H7 (cell line): ENCODE measurements around the gene CHRM5. TPM values are rescaled to one million over a fixed set of nuclear protein-coding genes. Genes with fewer than 3 reads are reported as not detected.
"Not testable (repeated sequence)": the region's sequence is repeated elsewhere in the genome, so short reads cannot be mapped to it uniquely, and the experiment has no call there.

Experiments
- DNase-seq: peaks from one replicate; pipeline ENCODE4 v3.0.0; 2012
- H3K27me3 ChIP-seq: 2 replicates; pipeline ENCODE4 v1.6.0; 2011; ENCODE audit warnings: mild to moderate bottlenecking, low read length; ENCODE audit not compliant: control insufficient read depth, insufficient read depth
- H3K36me3 ChIP-seq: replicated peaks from 2 replicates; pipeline ENCODE4 v1.5.1; 2011; ENCODE audit warnings: low read length; ENCODE audit not compliant: control insufficient read depth, insufficient read depth
- H3K4me3 ChIP-seq: 2 replicates; pipeline ENCODE4 v1.5.1; 2011; ENCODE audit warnings: low read depth, mild to moderate bottlenecking, control low read depth, low read length, moderate library complexity; ENCODE audit not compliant: insufficient read depth
- total RNA-seq: library from RNA; depleted of rRNA; stranded (reverse); fragments of >200 nt; shearing (Covaris generic); gene quantifications from 2 replicates; pipeline ENCODE4 v1.2.3, GENCODE V29; 2014

Gene CHRM5
- total RNA-seq, 1 experiment from 2014 or later: not detected

- no peak for DNase-seq
These were observed 44.2 kb downstream of the CHRM5 start for GRCh38 chr15:34012461-34013028.

GRCh38 chr15:34013746-34014145 lies 45.4 kb downstream of the CHRM5 start:
- Histone ChIP-seq H3K36me3 (no peaks in the 10 kb centered on the region), H3K27me3 (no peaks in the 10 kb centered on the region), H3K4me3 (no peak overlapping the region)
- no peak for DNase-seq

More at GRCh38 chr15:34012461-34013028, 44.2 kb downstream of the CHRM5 start:
- Histone ChIP-seq H3K27me3 (no peaks in the 10 kb centered on the region), H3K36me3 (no peaks in the 10 kb centered on the region), H3K4me3 (no peak overlapping the region)

- no peaks in the 10 kb centered on the region for H3K27me3 ChIP-seq
- no peaks in the 10 kb centered on the region for H3K36me3 ChIP-seq
- H3K4me3 ChIP-seq: no peak overlapping the region
- DNase-seq: no peak
These were observed 46.3 kb downstream of the CHRM5 start for GRCh38 chr15:34014556-34014955.

- Histone ChIP-seq H3K36me3 (no peaks in the 10 kb centered on the region), H3K27me3 (no peaks in the 10 kb centered on the region), H3K4me3 (no peak overlapping the region)
- DNase-seq: no peak
These were observed 49.8 kb downstream of the CHRM5 start for GRCh38 chr15:34018021-34018645.

- not testable (repeated sequence) for H3K27me3 ChIP-seq, DNase-seq, H3K36me3 ChIP-seq, H3K4me3 ChIP-seq
These were observed 50.4 kb downstream of the CHRM5 start for GRCh38 chr15:34018738-34019137.

GRCh38 chr15:34019369-34019990 lies 51.2 kb downstream of the CHRM5 start:
- H3K36me3 ChIP-seq: no peaks in the 10 kb centered on the region
- H3K4me3 ChIP-seq: no peak overlapping the region
- no peak for DNase-seq
- no peaks in the 10 kb centered on the region for H3K27me3 ChIP-seq

GRCh38 chr15:34023907-34024306 lies 55.6 kb downstream of the CHRM5 start:
- Histone ChIP-seq H3K36me3 (no peaks in the 10 kb centered on the region), H3K4me3 (no peak overlapping the region), H3K27me3 (no peaks in the 10 kb centered on the region)
- no peak for DNase-seq

- Histone ChIP-seq H3K27me3 (no peaks in the 10 kb centered on the region), H3K36me3 (no peaks in the 10 kb centered on the region), H3K4me3 (no peak overlapping the region)
- DNase-seq: no peak
These were observed 57.0 kb downstream of the CHRM5 start for GRCh38 chr15:34025252-34025651.

GRCh38 chr15:34027606-34028005 lies 59.3 kb downstream of the CHRM5 start:
- Histone ChIP-seq H3K4me3 (no peak overlapping the region), H3K36me3 (no peaks in the 10 kb centered on the region)
- DNase-seq: no peak

GRCh38 chr15:34031987-34032760 lies 63.9 kb downstream of the CHRM5 start:
- H3K4me3 ChIP-seq: no peak overlapping the region
- no peak for DNase-seq
- H3K27me3 ChIP-seq: no peaks in the 10 kb centered on the region
- H3K36me3 ChIP-seq: no peaks in the 10 kb centered on the region

More at GRCh38 chr15:34027606-34028005, 59.3 kb downstream of the CHRM5 start:
- no peaks in the 10 kb centered on the region for H3K27me3 ChIP-seq

- peak overlapping the region; percentile 86 for H3K4me3 ChIP-seq
These were observed 70.0 kb downstream of the CHRM5 start for GRCh38 chr15:34038023-34038870.

GRCh38 chr15:34038871-34039789 lies 70.8 kb downstream of the CHRM5 start, which contains the start of gene AVEN:
TSS of gene AVEN (minus strand) at chr15:34039204. CDS start at chr15:34039046, 158 bp downstream.
- Histone ChIP-seq H3K4me3 (peak within 1 kb of the TSS; percentile 86), H3K27me3 (peaks cover 14% of the 10 kb centered on the region), H3K36me3 (no peaks in the 10 kb centered on the region)
- DNase-seq: peak; percentile 83

More at GRCh38 chr15:34038023-34038870, 70.0 kb downstream of the CHRM5 start:
- H3K27me3 ChIP-seq: peaks cover 14% of the 10 kb centered on the region
- no peaks in the 10 kb centered on the region for H3K36me3 ChIP-seq
- peak; percentile 96 for DNase-seq

GRCh38 chr15:34039790-34040113 lies 71.5 kb downstream of the CHRM5 start:
- Histone ChIP-seq H3K4me3 (no peak overlapping the region; the same call in 1 of the 2 replicates), H3K36me3 (no peaks in the 10 kb centered on the region), H3K27me3 (peaks cover 14% of the 10 kb centered on the region)
- no peak for DNase-seq
